Loucy (cell line): ENCODE data around the gene DNM2.

Experiments
- EZH2phosphoT487 ChIP-seq: fragments of 200-600 bp; IDR thresholded peaks from 2 replicates; pipeline ENCODE4 v1.6.1; 2018; ENCODE audit warnings: antibody characterized with exemption, mild to moderate bottlenecking, moderate library complexity, borderline replicate concordance
- TF ChIP-seq, protein P1 (sequence below): fragments of 200-600 bp; sonication (generic); conservative IDR thresholded peaks from 2 replicates; pipeline ENCODE4 v1.5.1; 2014; ENCODE audit warnings: mild to moderate bottlenecking, antibody characterized with exemption, low read length

DNA sequence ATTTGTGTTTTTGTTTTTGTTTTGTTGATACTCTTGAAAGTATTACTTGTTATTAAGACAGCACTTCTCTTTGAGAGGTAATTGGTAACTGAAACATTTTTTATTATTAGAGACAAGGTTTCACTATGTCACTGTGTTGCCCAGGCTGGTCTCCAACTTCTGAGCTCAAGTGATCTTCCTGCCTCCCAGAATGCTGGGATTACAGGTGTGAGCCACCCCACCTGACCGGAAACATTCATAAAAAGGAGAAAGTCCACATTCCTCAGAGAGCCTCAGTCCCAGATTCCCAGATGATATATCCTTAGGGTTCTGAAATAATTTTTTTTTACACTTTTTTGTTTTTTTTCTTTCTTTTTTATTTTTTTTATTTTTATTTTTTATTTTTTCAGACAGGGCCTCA, 156.1 kb downstream of the DNM2 start:
- TF ChIP-seq, protein P1, sequence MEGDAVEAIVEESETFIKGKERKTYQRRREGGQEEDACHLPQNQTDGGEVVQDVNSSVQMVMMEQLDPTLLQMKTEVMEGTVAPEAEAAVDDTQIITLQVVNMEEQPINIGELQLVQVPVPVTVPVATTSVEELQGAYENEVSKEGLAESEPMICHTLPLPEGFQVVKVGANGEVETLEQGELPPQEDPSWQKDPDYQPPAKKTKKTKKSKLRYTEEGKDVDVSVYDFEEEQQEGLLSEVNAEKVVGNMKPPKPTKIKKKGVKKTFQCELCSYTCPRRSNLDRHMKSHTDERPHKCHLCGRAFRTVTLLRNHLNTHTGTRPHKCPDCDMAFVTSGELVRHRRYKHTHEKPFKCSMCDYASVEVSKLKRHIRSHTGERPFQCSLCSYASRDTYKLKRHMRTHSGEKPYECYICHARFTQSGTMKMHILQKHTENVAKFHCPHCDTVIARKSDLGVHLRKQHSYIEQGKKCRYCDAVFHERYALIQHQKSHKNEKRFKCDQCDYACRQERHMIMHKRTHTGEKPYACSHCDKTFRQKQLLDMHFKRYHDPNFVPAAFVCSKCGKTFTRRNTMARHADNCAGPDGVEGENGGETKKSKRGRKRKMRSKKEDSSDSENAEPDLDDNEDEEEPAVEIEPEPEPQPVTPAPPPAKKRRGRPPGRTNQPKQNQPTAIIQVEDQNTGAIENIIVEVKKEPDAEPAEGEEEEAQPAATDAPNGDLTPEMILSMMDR: no peak
- no peak for TF ChIP-seq EZH2phosphoT487
